ENCODE data around the gene LONRF2.

LONRF2 gene

DNA sequence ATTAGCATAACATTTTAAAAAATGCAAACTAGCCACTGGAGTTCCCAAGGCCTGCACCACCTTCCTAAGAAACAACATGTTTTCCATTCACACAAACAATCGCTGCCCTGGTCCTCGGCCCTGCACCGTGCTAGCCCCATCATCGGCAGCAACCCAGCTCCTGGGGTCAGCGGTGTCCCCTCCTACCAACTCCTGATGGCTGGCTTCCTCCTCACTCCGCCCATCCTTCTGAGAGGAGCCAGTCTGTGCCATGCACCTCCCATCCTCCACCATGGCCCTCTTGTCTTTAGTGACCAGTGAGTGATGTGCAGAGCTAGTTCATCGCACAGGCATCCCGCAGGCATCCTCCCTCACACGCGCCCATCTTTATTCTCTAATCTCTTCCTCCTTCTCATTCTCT lies 81.9 kb downstream of the LONRF2 start:
- Histone ChIP-seq H3K27me3 (ENCODE audit: low read depth, low read length) (peaks cover 23% of the 10 kb centered on the region), H3K79me2 (ENCODE audit: low read length) (no peaks in the 10 kb centered on the region), H3K27ac (ENCODE audit: low read length) (no peak overlapping the region), H4K20me1 (ENCODE audit: insufficient read depth, low read length) (no peaks in the 10 kb centered on the region), H3K4me2 (ENCODE audit: low read length) (no peak overlapping the region), H3K9ac (ENCODE audit: low read length) (no peak overlapping the region), H3K4me3 (ENCODE audit: low read length) (no peak overlapping the region), H3K9me3 (ENCODE audit: insufficient read depth, low read length) (no peaks in the 10 kb centered on the region), H3K4me1 (ENCODE audit: low read length) (peaks cover 50% of the 10 kb centered on the region), H2AFZ (ENCODE audit: low read depth, low read length) (no peak overlapping the region), H3K36me3 (replicated peaks; ENCODE audit: low read depth, low read length) (no peaks in the 10 kb centered on the region)
- TF ChIP-seq EZH2phosphoT487 (IDR thresholded peaks at IDR 0.05; ENCODE audit: low read depth) = no peak
- TF ChIP-seq, protein P1, sequence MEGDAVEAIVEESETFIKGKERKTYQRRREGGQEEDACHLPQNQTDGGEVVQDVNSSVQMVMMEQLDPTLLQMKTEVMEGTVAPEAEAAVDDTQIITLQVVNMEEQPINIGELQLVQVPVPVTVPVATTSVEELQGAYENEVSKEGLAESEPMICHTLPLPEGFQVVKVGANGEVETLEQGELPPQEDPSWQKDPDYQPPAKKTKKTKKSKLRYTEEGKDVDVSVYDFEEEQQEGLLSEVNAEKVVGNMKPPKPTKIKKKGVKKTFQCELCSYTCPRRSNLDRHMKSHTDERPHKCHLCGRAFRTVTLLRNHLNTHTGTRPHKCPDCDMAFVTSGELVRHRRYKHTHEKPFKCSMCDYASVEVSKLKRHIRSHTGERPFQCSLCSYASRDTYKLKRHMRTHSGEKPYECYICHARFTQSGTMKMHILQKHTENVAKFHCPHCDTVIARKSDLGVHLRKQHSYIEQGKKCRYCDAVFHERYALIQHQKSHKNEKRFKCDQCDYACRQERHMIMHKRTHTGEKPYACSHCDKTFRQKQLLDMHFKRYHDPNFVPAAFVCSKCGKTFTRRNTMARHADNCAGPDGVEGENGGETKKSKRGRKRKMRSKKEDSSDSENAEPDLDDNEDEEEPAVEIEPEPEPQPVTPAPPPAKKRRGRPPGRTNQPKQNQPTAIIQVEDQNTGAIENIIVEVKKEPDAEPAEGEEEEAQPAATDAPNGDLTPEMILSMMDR (IDR thresholded peaks at IDR 0.05; ENCODE audit: low read depth, low read length) = no peak

DNA sequence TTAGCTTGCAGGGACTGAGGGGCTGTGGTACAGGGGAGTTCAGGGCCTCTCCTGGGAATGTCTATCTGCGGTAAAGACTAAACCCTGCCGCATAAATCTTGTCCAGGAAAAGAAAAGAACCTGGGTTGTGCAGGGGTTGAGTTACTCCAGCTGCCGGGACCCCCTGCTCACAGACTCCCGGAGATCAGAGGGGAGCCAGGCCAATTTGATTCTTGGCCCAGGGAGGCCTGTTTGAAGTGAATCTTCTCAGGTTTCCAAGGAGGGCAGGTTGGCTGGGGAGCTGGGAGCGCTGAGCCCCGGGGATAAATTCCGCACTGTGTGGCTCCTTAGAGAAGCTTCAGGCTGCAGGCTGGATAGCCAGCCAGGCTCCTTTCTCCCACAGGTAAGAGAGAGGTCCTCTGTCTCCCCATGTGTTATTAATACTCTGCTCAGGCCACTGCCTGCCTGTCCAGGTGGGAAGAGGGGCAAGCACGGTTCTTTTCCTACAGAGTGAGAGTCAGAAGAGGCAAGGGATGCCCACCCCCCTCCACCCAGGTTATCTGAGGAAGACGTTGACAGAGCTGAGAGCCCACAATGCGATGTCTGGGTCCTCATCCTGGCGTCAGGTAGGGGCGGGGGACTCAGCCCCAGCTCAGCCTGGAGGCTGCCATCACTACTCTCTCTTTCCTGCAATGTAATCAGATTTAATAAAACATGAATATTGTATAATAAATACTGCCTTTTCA lies 82.7 kb downstream of the LONRF2 start:
- no peak for TF ChIP-seq EZH2phosphoT487 (IDR thresholded peaks at IDR 0.05; ENCODE audit: low read depth)
- TF ChIP-seq, protein P1 (IDR thresholded peaks at IDR 0.05; ENCODE audit: low read depth, low read length) = no peak
- no peak overlapping the region for H3K9ac ChIP-seq (ENCODE audit: low read length)
- no peak overlapping the region for H2AFZ ChIP-seq (ENCODE audit: low read depth, low read length)

DNA sequence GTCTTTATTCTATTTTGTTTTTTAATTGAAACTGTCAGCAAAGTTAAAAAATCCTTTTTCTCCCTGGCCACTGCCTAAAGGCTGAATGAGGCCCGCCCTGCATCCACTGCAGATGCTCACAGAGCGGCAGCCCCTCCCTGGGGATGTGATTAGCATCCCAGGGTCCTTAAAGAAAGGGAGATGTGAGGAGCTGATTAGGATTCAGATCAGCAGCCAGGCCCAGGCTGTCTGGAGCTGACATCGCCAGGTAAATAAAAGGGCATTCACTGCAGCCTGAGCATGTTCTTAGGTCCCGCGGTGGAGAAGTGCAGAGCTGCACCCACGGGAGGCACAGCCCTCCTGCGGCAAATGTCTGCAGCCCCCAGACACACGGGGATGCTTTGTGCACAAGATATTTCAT lies 83.8 kb downstream of the LONRF2 start:
- Histone ChIP-seq H3K4me3 (ENCODE audit: low read length) (no peak overlapping the region), H3K27ac (ENCODE audit: low read length) (no peak overlapping the region), H3K9me3 (ENCODE audit: insufficient read depth, low read length) (no peaks in the 10 kb centered on the region), H3K4me2 (ENCODE audit: low read length) (no peak overlapping the region), H3K4me1 (ENCODE audit: low read length) (peaks cover 48% of the 10 kb centered on the region), H3K79me2 (ENCODE audit: low read length) (no peaks in the 10 kb centered on the region), H3K36me3 (replicated peaks; ENCODE audit: low read depth, low read length) (no peaks in the 10 kb centered on the region), H3K27me3 (ENCODE audit: low read depth, low read length) (peaks cover 33% of the 10 kb centered on the region), H4K20me1 (ENCODE audit: insufficient read depth, low read length) (no peaks in the 10 kb centered on the region), H3K9ac (ENCODE audit: low read length) (no peak overlapping the region), H2AFZ (ENCODE audit: low read depth, low read length) (no peak overlapping the region)
- TF ChIP-seq, protein P1 (IDR thresholded peaks at IDR 0.05; ENCODE audit: low read depth, low read length) = no peak
- TF ChIP-seq EZH2phosphoT487 (IDR thresholded peaks at IDR 0.05; ENCODE audit: low read depth) = no peak

More for the DNA sequence above, 82.7 kb downstream of the LONRF2 start:
- no peak overlapping the region for H3K4me2 ChIP-seq (ENCODE audit: low read length)
- H3K27ac ChIP-seq (ENCODE audit: low read length) = no peak overlapping the region
- H3K36me3 ChIP-seq (replicated peaks; ENCODE audit: low read depth, low read length) = no peaks in the 10 kb centered on the region
- no peaks in the 10 kb centered on the region for H4K20me1 ChIP-seq (ENCODE audit: insufficient read depth, low read length)
- no peaks in the 10 kb centered on the region for H3K79me2 ChIP-seq (ENCODE audit: low read length)
- peaks cover 23% of the 10 kb centered on the region for H3K27me3 ChIP-seq (ENCODE audit: low read depth, low read length)
- H3K9me3 ChIP-seq (ENCODE audit: insufficient read depth, low read length) = no peaks in the 10 kb centered on the region
- peaks cover 50% of the 10 kb centered on the region for H3K4me1 ChIP-seq (ENCODE audit: low read length)
- H3K4me3 ChIP-seq (ENCODE audit: low read length) = no peak overlapping the region

DNA sequence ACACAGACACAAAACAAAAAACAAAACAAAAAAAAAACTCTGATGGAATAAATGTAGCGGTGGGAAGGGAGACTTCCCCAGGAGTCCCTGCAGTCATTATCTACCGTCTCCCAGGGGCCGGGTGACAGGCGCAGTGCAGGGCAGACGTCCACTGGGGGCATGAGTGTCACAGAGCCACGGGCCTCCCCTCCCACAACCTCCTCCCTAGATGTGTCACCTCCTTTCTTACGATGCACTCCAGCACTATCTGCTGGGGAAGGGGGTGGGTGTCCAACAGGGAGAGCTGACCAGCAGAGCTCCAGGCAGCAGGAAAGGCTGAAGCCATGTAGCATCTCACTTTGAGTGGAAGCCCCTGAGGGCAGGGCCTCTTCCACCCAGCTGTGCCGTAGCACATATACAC lies 84.5 kb downstream of the LONRF2 start:
- Histone ChIP-seq H3K9me3 (ENCODE audit: insufficient read depth, low read length) (no peaks in the 10 kb centered on the region), H3K4me3 (ENCODE audit: low read length) (no peak overlapping the region), H3K36me3 (replicated peaks; ENCODE audit: low read depth, low read length) (no peaks in the 10 kb centered on the region), H3K27ac (ENCODE audit: low read length) (no peak overlapping the region), H3K4me2 (ENCODE audit: low read length) (no peak overlapping the region), H2AFZ (ENCODE audit: low read depth, low read length) (no peak overlapping the region), H3K4me1 (ENCODE audit: low read length) (peaks cover 46% of the 10 kb centered on the region), H3K9ac (ENCODE audit: low read length) (no peak overlapping the region), H3K27me3 (ENCODE audit: low read depth, low read length) (peaks cover 36% of the 10 kb centered on the region), H3K79me2 (ENCODE audit: low read length) (no peaks in the 10 kb centered on the region), H4K20me1 (ENCODE audit: insufficient read depth, low read length) (no peaks in the 10 kb centered on the region)
- no peak for TF ChIP-seq EZH2phosphoT487 (IDR thresholded peaks at IDR 0.05; ENCODE audit: low read depth)
- TF ChIP-seq, protein P1 (IDR thresholded peaks at IDR 0.05; ENCODE audit: low read depth, low read length) = no peak

Data from OCI-LY3 (cell line).